ENCODE results near the gene HSPA4. TPM values are rescaled to one million over a fixed set of nuclear protein-coding genes. Genes with fewer than 3 reads are reported as not detected.

The HSPA4 gene
- total and polyA plus RNA-seq, 4 donors, result 22.1 to 39.7 (median 31.9) TPM

DNA sequence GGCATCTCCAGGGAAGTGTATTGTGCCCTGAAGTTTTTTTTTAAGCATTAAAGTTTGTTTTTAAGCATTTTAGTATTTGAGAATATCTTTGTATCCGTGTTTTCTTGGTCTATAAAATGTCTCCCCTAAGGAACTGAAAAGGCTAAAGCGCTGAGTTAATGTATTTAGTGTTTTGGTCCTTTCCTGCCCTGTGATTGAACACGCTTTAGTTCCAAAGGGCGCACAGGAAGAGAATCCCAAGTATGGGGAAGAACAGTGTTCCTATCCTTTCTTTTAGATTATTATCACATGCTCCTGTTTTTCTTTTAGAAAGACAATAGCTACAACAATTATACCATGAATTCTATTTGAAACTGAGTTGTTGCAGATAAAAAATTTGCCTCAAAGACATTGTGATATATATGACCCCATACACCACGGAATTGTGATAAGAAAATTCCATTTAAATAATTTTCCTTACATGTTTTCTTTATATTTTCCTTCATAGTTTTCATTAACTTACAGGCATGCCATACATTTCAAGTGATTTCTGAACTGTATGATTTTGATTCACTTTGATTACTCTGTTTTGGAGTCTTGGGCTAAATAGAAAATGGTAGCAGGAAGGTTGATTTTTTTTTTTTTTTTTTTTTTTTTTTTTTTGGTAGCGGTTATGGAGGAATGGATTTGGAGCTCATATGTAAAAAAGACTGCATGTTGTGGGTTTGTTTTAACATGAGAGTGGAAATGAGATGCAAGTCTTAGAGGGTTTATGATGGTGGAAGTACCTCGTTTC, 3.1 kb downstream of the HSPA4 start:
- WGBS, result 91% methylated on average over 7 of the region's 7 CpGs
- H3K4me3 ChIP-seq (ENCODE audit: low read depth in 1 of 3, low read length in 3 of 3), result no peak overlapping the region
- no peak overlapping the region for H3K9ac ChIP-seq (ENCODE audit: low read depth in 1 of 2, low read length in 2 of 2)
- no peak overlapping the region for H3K27ac ChIP-seq (ENCODE audit: low read depth in 1 of 2, low read length in 2 of 2)
- H3K9me3 ChIP-seq (ENCODE audit: control insufficient read depth in 4 of 4, low read length in 3 of 4), result no peaks in the 10 kb centered on the region
- no peaks in the 10 kb centered on the region for H3K27me3 ChIP-seq (ENCODE audit: control insufficient read depth in 4 of 4, insufficient read depth in 4 of 4, low read length in 3 of 4)
- DNase-seq (ENCODE audit: low spot score), result no peak
- no peaks in the 10 kb centered on the region for H3K36me3 ChIP-seq (ENCODE audit: control insufficient read depth in 4 of 4, insufficient read depth in 3 of 4, low read depth in 1 of 4, low read length in 3 of 4)
- H3K4me1 ChIP-seq (ENCODE audit: control insufficient read depth in 4 of 4, insufficient read depth in 4 of 4, low read length in 3 of 4), result peaks cover 6 to 19% (median 15%) of the 10 kb centered on the region in 4 donors
- no peak for TF ChIP-seq MAX (IDR thresholded peaks at IDR 0.05)
- no peak for TF ChIP-seq EGR1 (IDR thresholded peaks at IDR 0.05; ENCODE audit: low read depth in 2 of 2)
- no peak for TF ChIP-seq FOXA1 (IDR thresholded peaks at IDR 0.05)
- TF ChIP-seq RXRA (IDR thresholded peaks at IDR 0.05), result no peak
- no peak for TF ChIP-seq YY1 (IDR thresholded peaks at IDR 0.05)
- no peak for TF ChIP-seq JUND (IDR thresholded peaks at IDR 0.05)
- TF ChIP-seq CTCF (IDR thresholded peaks at IDR 0.05; ENCODE audit: low read depth, low read length, missing input control), result no peak
- no peak for TF ChIP-seq FOXA2 (IDR thresholded peaks at IDR 0.05)
- TF ChIP-seq, protein P1, sequence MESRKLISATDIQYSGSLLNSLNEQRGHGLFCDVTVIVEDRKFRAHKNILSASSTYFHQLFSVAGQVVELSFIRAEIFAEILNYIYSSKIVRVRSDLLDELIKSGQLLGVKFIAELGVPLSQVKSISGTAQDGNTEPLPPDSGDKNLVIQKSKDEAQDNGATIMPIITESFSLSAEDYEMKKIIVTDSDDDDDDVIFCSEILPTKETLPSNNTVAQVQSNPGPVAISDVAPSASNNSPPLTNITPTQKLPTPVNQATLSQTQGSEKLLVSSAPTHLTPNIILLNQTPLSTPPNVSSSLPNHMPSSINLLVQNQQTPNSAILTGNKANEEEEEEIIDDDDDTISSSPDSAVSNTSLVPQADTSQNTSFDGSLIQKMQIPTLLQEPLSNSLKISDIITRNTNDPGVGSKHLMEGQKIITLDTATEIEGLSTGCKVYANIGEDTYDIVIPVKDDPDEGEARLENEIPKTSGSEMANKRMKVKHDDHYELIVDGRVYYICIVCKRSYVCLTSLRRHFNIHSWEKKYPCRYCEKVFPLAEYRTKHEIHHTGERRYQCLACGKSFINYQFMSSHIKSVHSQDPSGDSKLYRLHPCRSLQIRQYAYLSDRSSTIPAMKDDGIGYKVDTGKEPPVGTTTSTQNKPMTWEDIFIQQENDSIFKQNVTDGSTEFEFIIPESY (IDR thresholded peaks at IDR 0.05), result no peak
- no peak for TF ChIP-seq REST (IDR thresholded peaks at IDR 0.05)
- TF ChIP-seq, protein P2, sequence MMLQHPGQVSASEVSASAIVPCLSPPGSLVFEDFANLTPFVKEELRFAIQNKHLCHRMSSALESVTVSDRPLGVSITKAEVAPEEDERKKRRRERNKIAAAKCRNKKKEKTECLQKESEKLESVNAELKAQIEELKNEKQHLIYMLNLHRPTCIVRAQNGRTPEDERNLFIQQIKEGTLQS (IDR thresholded peaks at IDR 0.05), result no peak
- no peak for TF ChIP-seq SP1 (IDR thresholded peaks at IDR 0.05)
- no peak for TF ChIP-seq GABPA (IDR thresholded peaks at IDR 0.05 in 1 of 2, conservative IDR thresholded peaks at IDR 0.05 in 1 of 2)
- TF ChIP-seq RAD21 (IDR thresholded peaks at IDR 0.05), result no peak

DNA sequence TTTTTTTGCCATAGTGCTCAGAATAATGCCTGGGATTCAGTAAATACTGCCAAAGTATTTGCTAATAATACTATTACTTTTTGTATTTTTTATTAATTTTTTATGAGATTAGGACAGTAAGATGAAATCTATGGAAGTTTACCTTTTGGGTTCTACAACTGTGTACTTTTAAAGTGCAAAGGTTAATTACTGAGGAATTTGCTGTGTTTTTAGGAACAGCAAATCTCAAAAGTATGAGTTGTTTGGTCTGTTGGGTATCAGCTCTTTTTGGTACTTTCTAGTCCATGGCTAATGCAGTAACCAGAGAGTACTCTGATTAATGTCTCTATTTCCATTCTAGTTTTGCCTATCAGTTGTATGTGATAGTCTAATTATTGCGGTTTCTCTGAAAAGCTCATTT, 5.1 kb downstream of the HSPA4 start:
- Histone ChIP-seq H3K9ac (ENCODE audit: low read depth in 1 of 2, low read length in 2 of 2) (no peak overlapping the region), H3K27me3 (ENCODE audit: control insufficient read depth in 4 of 4, insufficient read depth in 4 of 4, low read length in 3 of 4) (no peaks in the 10 kb centered on the region), H3K36me3 (ENCODE audit: control insufficient read depth in 4 of 4, insufficient read depth in 3 of 4, low read depth in 1 of 4, low read length in 3 of 4) (no peaks in the 10 kb centered on the region), H3K9me3 (ENCODE audit: control insufficient read depth in 4 of 4, low read length in 3 of 4) (no peaks in the 10 kb centered on the region), H3K27ac (ENCODE audit: low read depth in 1 of 2, low read length in 2 of 2) (no peak overlapping the region), H3K4me1 (ENCODE audit: control insufficient read depth in 4 of 4, insufficient read depth in 4 of 4, low read length in 3 of 4) (peaks cover 7 to 11% (median 9%) of the 10 kb centered on the region in 4 donors), H3K4me3 (ENCODE audit: low read depth in 1 of 3, low read length in 3 of 3) (no peak overlapping the region)
- WGBS, result 97% methylated on average over 1 of the region's 1 CpG
- no peak for DNase-seq (ENCODE audit: low spot score)
- TF ChIP-seq RAD21 (IDR thresholded peaks at IDR 0.05) (no peak), HNF4A (conservative IDR thresholded peaks at IDR 0.05) (no peak), TAF1 (conservative IDR thresholded peaks at IDR 0.05) (no peak), CTCF (IDR thresholded peaks at IDR 0.05; ENCODE audit: low read depth, low read length, missing input control) (no peak), FOXA2 (IDR thresholded peaks at IDR 0.05) (no peak), FOXA1 (IDR thresholded peaks at IDR 0.05) (no peak), GABPA (IDR thresholded peaks at IDR 0.05 in 1 of 2, conservative IDR thresholded peaks at IDR 0.05 in 1 of 2) (no peak), RXRA (IDR thresholded peaks at IDR 0.05) (no peak), MAX (IDR thresholded peaks at IDR 0.05) (no peak), HNF4G (IDR thresholded peaks at IDR 0.05) (no peak), SP1 (IDR thresholded peaks at IDR 0.05) (no peak)
- TF ChIP-seq, protein P2 (IDR thresholded peaks at IDR 0.05), result no peak
- TF ChIP-seq, protein P1 (IDR thresholded peaks at IDR 0.05), result no peak

Data from liver (tissue), 9 donors.